ENCODE data around the gene PSMB5.

The PSMB5 gene

GRCh38 chr14:23040100-23040499, 5.4 kb upstream of the PSMB5 start:
- ChIA-PET POLR2A (ENCODE audit: low non-redundant PET) (no interaction called here), CTCF (interaction anchor here (0.6 to 0.8 kb wide), 2 partner anchors 29 to 75 kb away, joined by 3 to 4 read pairs; no protein-coding TSS in a partner anchor)
- no peak for DNase-seq (ENCODE audit: low spot score)
- H3K27ac ChIP-seq = no peak overlapping the region
- no peak for TF ChIP-seq CTCF (conservative IDR thresholded peaks at IDR 0.05; ENCODE audit: low read depth)

GRCh38 chr14:23035303-23036144, 824 bp upstream of the PSMB5 start:
- no peak for TF ChIP-seq CTCF (conservative IDR thresholded peaks at IDR 0.05; ENCODE audit: low read depth)
- DNase-seq (ENCODE audit: low spot score) = no peak
- H3K27ac ChIP-seq = peak overlapping the region; percentile 83
- ChIA-PET CTCF (no interaction called here), POLR2A (ENCODE audit: low non-redundant PET) (no interaction called here)

- TF ChIP-seq CTCF (conservative IDR thresholded peaks at IDR 0.05; ENCODE audit: low read depth) = no peak
- DNase-seq (ENCODE audit: low spot score) = no peak
- peak overlapping the region; percentile 83 for H3K27ac ChIP-seq
- ChIA-PET POLR2A (ENCODE audit: low non-redundant PET) (no interaction called here), CTCF (interaction anchor here (1.0 to 1.7 kb wide), 2 partner anchors 35 to 47 kb away, joined by 3 to 13 read pairs; no protein-coding TSS in a partner anchor)
Observed at GRCh38 chr14:23033801-23034497, 751 bp downstream of the PSMB5 start.

GRCh38 chr14:23033251-23033727, 1.4 kb downstream of the PSMB5 start:
- POLR2A ChIA-PET (ENCODE audit: low non-redundant PET) = no interaction called here
- DNase-seq (ENCODE audit: low spot score) = no peak
- TF ChIP-seq CTCF (conservative IDR thresholded peaks at IDR 0.05; ENCODE audit: low read depth) = no peak
- CTCF ChIA-PET = interaction anchor here (0.6 to 1.7 kb wide), 4 partner anchors 35 to 1107 kb away, joined by 3 to 13 read pairs (median 4); no protein-coding TSS in a partner anchor
- H3K27ac ChIP-seq = peak overlapping the region; percentile 83

GRCh38 chr14:23030936-23031335, 3.8 kb downstream of the PSMB5 start:
- H3K27ac ChIP-seq = no peak overlapping the region
- CTCF ChIA-PET = interaction anchor here (0.9 kb wide), 1 partner anchor 44 kb away, joined by 4 read pairs; no protein-coding TSS in a partner anchor
- POLR2A ChIA-PET (ENCODE audit: low non-redundant PET) = no interaction called here
- DNase-seq (ENCODE audit: low spot score) = no peak
- TF ChIP-seq CTCF (conservative IDR thresholded peaks at IDR 0.05; ENCODE audit: low read depth) = no peak

GRCh38 chr14:23028799-23029198, 5.9 kb downstream of the PSMB5 start:
- POLR2A ChIA-PET (ENCODE audit: low non-redundant PET) = no interaction called here
- no peak for TF ChIP-seq CTCF (conservative IDR thresholded peaks at IDR 0.05; ENCODE audit: low read depth)
- CTCF ChIA-PET = interaction anchor here (0.6 to 0.9 kb wide), 3 partner anchors 9 to 99 kb away, joined by 3 to 4 read pairs (median 4); no protein-coding TSS in a partner anchor
- H3K27ac ChIP-seq = no peak overlapping the region
- no peak for DNase-seq (ENCODE audit: low spot score)
